ENCODE data around the gene AEBP1. TPM values are rescaled to one million over a fixed set of nuclear protein-coding genes. Genes with fewer than 3 reads are reported as not detected.

Gene AEBP1
- total RNA-seq, 1 donor from 2014 or later = 81.1 TPM

DNA sequence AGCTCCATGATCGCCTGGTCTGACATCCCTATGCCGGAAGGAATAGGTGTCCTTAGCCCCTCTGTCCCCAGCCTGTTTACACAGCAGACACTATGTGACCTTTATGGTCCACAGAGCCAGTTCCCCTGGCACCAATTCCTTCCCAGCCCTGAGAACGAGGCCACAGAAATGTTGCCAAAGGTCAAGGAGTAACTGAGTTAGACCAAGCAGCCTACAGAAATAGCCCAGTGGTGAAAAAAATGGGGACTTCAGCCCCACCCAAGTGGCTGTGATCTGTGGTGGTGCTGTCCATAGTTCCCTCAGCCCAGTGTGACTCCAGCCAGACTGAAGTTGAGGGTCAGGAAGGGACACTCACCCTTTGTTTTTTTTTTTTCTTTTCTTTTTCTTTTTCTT, 41.2 kb upstream of the AEBP1 start:
- no peak overlapping the region for H3K4me3 ChIP-seq (ENCODE audit: low read depth, low read length)
- DNase-seq (ENCODE audit: low read depth) = no peak
- TF ChIP-seq, protein P1, sequence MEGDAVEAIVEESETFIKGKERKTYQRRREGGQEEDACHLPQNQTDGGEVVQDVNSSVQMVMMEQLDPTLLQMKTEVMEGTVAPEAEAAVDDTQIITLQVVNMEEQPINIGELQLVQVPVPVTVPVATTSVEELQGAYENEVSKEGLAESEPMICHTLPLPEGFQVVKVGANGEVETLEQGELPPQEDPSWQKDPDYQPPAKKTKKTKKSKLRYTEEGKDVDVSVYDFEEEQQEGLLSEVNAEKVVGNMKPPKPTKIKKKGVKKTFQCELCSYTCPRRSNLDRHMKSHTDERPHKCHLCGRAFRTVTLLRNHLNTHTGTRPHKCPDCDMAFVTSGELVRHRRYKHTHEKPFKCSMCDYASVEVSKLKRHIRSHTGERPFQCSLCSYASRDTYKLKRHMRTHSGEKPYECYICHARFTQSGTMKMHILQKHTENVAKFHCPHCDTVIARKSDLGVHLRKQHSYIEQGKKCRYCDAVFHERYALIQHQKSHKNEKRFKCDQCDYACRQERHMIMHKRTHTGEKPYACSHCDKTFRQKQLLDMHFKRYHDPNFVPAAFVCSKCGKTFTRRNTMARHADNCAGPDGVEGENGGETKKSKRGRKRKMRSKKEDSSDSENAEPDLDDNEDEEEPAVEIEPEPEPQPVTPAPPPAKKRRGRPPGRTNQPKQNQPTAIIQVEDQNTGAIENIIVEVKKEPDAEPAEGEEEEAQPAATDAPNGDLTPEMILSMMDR (IDR thresholded peaks at IDR 0.05; ENCODE audit: insufficient read depth, low read length, poor library complexity, severe bottlenecking) = no peak

DNA sequence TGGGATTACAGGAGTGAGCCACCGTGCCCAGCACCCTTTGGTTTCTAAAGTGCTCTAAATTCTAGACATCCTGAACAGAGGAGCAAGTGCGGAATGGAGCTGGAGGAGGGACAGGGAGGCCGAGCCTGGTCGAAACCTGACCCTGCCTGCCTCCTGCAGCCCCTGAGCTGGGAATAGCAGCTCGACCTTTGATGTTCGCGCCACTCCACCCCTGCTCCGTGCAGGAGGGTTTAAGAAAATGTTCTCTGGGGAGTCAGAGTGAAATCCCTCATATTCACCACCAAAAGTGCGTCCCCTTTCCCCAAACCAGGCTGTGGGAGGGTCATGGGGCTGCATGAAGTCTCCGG, 40.6 kb upstream of the AEBP1 start:
- DNase-seq (ENCODE audit: low read depth) = no peak
- no peaks in the 10 kb centered on the region for H3K36me3 ChIP-seq (ENCODE audit: control insufficient read depth, insufficient read depth, low read length)
- TF ChIP-seq, protein P1 (IDR thresholded peaks at IDR 0.05; ENCODE audit: insufficient read depth, low read length, poor library complexity, severe bottlenecking) = no peak

More for the DNA sequence above, 41.2 kb upstream of the AEBP1 start:
- H3K36me3 ChIP-seq (ENCODE audit: control insufficient read depth, insufficient read depth, low read length) = no peaks in the 10 kb centered on the region
- peaks cover 31% of the 10 kb centered on the region for H3K27me3 ChIP-seq (ENCODE audit: control insufficient read depth, insufficient read depth, low read length)

DNA sequence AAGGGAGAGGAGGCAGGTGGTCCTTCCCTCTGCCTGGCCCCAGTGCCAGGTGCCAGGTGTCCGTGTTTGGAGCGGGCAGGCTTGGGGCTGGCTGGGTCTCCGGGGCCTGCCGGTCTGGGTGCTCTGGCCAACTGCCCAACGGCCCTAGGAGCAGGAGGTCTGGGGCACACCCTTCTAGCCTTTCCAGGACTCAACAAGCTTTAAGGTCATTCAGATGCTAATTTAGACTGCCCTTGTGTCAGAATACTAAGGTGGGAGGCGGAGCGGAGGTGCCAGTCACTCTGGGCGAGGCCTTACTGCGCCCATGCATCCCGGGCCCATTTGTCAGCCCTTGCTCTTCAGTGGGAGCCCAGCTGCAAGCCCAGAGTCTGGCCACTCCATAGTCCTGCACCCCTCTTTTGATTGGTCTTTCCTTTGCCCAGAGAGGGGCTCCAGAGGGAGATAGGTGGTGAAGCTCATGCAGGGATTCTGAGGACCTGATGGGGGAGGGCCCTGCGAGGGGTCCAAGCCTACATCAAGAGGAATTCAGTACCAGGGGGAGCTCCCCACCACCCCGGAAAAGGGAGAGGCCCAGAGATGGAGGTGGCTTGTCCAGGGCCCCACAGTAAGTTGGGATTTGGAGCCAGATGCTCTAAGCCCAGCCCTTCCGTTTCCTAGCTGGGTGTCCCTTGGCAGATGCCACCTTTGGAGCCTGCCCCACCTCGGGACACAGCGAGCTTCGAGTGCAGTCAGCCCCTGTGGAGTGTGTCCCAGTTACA, 40.1 kb upstream of the AEBP1 start:
- no peak overlapping the region for H3K4me3 ChIP-seq (ENCODE audit: low read depth, low read length)
- peaks cover 35% of the 10 kb centered on the region for H3K27me3 ChIP-seq (ENCODE audit: control insufficient read depth, insufficient read depth, low read length)
- TF ChIP-seq, protein P1 (IDR thresholded peaks at IDR 0.05; ENCODE audit: insufficient read depth, low read length, poor library complexity, severe bottlenecking) = no peak
- no peaks in the 10 kb centered on the region for H3K36me3 ChIP-seq (ENCODE audit: control insufficient read depth, insufficient read depth, low read length)
- DNase-seq (ENCODE audit: low read depth) = no peak

More for the DNA sequence above, 40.6 kb upstream of the AEBP1 start:
- H3K27me3 ChIP-seq (ENCODE audit: control insufficient read depth, insufficient read depth, low read length) = peaks cover 35% of the 10 kb centered on the region
- no peak overlapping the region for H3K4me3 ChIP-seq (ENCODE audit: low read depth, low read length)

DNA sequence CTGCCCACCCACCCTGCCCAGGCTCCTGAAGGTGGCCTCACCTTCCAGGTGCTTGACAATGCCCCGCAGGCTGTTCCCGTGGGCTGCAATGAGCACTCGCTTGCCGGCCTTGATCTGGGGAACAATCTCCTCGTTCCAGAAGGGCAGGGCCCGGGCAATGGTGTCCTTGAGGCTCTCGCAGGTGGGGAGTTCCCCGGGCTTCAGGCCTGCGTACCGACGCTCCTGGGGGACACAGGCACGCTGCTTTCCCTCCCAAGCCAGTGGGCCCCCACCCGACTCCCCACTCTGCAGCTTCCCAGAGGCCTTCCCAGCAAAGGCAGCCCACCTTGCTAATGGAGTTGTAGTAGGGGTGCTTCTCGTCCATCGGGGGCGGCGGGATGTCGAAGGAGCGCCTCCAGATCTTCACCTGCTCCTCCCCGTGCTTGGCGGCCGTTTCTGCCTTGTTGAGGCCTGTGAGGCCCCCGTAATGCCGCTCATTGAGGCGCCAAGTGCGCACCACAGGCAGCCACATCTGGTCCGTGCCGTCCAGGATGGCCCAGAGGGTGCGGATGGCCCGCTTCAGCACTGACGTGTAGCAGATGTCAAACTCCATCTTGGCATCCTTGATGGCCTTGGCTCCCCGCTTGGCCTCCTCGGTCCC, 39.2 kb upstream of the AEBP1 start:
- TF ChIP-seq, protein P1 (IDR thresholded peaks at IDR 0.05; ENCODE audit: insufficient read depth, low read length, poor library complexity, severe bottlenecking) = no peak
- Histone ChIP-seq H3K4me3 (ENCODE audit: low read depth, low read length) (no peak overlapping the region), H3K36me3 (ENCODE audit: control insufficient read depth, insufficient read depth, low read length) (no peaks in the 10 kb centered on the region), H3K27me3 (ENCODE audit: control insufficient read depth, insufficient read depth, low read length) (peaks cover 35% of the 10 kb centered on the region)
- no peak for DNase-seq (ENCODE audit: low read depth)

DNA sequence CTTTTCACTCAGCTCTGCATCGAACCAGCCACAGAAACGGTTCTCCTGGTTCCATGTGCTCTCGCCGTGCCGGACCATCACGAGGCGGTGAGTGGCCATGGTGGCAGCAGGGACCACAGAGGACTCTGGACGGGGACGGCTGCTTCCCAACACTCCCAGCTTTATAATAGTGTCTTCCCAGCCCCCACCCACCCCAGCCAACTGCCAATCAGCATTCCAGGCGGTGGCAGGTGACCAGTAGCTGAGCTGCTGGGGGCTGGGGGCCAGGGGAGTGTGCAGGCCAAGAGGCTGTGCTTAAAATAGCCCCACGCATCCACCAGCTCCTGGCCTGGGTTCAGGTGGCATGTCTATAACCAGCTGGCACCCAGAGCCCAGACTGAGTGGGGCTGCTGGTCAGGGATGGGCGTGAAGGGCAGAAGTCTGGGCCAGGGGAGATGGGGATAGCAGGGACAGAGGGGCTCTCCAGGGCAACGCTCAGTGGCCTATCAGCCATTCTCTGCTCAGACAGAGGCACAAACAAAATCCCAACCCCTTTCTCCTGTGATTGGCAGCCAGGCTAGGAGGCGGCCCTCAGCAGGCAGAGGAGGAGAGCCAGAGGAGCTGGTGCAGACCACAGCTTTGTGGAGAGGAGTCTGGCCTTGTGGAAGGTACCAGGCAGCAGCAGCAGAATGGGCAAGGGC, 38.6 kb upstream of the AEBP1 start, which contains the start of gene PGAM2:
TSS of gene PGAM2 (minus strand) at position 137 of the 680 bp plus-strand sequence. CDS start at position 99, 38 bp downstream.
- TF ChIP-seq, protein P1 (IDR thresholded peaks at IDR 0.05; ENCODE audit: insufficient read depth, low read length, poor library complexity, severe bottlenecking) = no peak
- Histone ChIP-seq H3K27me3 (ENCODE audit: control insufficient read depth, insufficient read depth, low read length) (peaks cover 35% of the 10 kb centered on the region), H3K36me3 (ENCODE audit: control insufficient read depth, insufficient read depth, low read length) (no peaks in the 10 kb centered on the region), H3K4me3 (ENCODE audit: low read depth, low read length) (no peak within 1 kb of the TSS)
- DNase-seq (ENCODE audit: low read depth) = no peak
